AG10803 (cell line): ENCODE data around the gene LMO4.

Experiments used
- DNase-seq: peaks from one replicate; pipeline ENCODE4 v3.0.0; 2010; ENCODE audit warnings: low read depth
- H3K4me3 ChIP-seq: 2 replicates; pipeline ENCODE4 v1.5.1; 2011; ENCODE audit warnings: mild to moderate bottlenecking, low read length, control low read depth
- TF ChIP-seq, protein P1 (sequence below): conservative IDR thresholded peaks from 2 replicates; pipeline ENCODE4 v1.5.1; 2011; ENCODE audit warnings: mild to moderate bottlenecking, low read length, control low read depth, inconsistent platforms

Gene LMO4, protein sequence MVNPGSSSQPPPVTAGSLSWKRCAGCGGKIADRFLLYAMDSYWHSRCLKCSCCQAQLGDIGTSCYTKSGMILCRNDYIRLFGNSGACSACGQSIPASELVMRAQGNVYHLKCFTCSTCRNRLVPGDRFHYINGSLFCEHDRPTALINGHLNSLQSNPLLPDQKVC

DNA sequence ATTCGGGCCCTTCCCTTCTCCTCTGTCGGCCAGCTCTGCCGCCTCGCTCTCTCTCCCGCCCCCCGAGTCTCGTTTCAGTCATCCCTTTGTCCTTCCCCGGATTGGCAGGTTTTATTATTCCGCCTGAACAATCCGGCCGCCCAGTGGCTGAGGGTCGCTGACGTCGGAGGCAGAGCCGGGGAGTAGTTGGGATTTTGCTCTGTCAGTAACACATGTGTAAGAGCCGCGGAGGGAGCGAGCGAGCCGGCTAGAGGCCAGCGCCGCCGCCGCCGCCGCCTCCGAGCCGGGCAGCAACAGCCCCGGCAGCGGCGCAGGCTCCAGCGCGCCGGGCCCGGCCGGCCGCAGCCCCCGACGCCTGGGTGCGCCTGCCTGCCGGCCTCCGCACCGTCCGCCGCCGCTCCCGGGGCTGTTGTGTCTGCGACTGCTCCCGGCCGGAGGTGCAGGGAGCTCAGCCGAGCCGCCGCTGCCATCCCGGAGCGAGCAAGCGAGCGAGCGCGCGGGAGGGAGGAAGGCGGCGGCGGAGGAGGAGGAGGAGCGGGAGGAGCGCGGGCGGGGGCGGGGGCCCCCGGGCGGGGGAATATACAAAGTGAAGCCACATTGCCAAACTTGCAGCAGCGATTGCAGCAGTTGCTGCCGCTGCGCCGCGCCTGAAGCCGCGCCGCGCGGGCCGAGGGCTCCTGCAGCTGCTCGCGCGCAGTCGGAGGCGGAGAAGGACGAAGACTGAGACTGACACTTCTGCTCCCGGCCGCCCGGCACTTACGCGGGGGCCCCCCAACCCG lies at the start of gene LMO4:
Gene LMO4, plus strand, starts transcription at position 609 of the 779 bp plus-strand sequence. CDS start 3,136 bp downstream, outside the sequence.
- TF ChIP-seq, protein P1, sequence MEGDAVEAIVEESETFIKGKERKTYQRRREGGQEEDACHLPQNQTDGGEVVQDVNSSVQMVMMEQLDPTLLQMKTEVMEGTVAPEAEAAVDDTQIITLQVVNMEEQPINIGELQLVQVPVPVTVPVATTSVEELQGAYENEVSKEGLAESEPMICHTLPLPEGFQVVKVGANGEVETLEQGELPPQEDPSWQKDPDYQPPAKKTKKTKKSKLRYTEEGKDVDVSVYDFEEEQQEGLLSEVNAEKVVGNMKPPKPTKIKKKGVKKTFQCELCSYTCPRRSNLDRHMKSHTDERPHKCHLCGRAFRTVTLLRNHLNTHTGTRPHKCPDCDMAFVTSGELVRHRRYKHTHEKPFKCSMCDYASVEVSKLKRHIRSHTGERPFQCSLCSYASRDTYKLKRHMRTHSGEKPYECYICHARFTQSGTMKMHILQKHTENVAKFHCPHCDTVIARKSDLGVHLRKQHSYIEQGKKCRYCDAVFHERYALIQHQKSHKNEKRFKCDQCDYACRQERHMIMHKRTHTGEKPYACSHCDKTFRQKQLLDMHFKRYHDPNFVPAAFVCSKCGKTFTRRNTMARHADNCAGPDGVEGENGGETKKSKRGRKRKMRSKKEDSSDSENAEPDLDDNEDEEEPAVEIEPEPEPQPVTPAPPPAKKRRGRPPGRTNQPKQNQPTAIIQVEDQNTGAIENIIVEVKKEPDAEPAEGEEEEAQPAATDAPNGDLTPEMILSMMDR, result no peak
- peak; percentile 98 for DNase-seq
- H3K4me3 ChIP-seq, result peak within 1 kb of the TSS; percentile 81

DNA sequence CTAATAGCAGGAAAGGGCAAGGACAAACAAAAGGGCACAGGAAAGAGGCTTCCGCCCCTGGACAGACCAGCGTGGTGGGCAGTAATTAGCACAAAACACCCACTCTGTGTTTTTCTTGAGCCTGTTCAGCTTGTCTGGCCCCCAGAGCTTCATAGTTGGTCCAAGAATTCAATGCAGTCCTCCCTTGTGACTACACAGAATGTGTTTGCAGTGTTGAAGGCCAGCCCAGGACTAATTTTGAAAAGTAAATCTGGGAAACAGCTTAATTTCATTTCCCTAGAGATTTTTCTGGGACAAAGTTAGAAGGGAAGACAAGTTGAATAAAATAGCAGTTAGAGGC lies 49.2 kb upstream of the LMO4 start:
- TF ChIP-seq, protein P1, result no peak
- no peak for DNase-seq

DNA sequence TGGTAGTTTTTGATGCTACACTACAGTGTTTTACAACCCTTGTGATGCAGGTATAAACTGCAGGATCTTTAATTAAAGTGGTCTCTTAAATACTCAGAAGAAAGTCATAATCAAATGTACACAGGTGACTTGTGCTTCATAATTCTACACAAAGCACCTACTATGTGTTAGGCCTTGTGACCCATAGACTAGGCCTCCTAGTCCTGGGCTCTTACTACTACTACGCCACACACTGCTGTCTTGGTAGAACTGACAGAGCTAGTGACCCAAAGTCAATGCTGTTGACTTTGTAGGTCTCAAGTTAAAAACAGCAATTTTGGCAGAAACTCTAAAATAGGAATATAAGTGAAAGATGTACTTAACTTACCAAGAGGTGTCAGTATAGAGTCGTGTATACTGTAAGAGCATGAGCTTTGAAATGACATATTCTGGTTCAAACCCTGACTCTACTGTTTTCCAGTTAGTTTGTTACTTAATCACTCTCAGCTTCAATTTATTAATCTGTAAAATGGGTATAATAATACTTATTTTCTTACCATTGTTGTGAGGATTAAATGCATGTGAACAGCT lies 48.6 kb upstream of the LMO4 start:
- no peak for DNase-seq
- TF ChIP-seq, protein P1, result no peak; the same call in 1 of the 2 replicates
- H3K4me3 ChIP-seq, result no peak overlapping the region

More for the DNA sequence above, 49.2 kb upstream of the LMO4 start:
- H3K4me3 ChIP-seq, result no peak overlapping the region

DNA sequence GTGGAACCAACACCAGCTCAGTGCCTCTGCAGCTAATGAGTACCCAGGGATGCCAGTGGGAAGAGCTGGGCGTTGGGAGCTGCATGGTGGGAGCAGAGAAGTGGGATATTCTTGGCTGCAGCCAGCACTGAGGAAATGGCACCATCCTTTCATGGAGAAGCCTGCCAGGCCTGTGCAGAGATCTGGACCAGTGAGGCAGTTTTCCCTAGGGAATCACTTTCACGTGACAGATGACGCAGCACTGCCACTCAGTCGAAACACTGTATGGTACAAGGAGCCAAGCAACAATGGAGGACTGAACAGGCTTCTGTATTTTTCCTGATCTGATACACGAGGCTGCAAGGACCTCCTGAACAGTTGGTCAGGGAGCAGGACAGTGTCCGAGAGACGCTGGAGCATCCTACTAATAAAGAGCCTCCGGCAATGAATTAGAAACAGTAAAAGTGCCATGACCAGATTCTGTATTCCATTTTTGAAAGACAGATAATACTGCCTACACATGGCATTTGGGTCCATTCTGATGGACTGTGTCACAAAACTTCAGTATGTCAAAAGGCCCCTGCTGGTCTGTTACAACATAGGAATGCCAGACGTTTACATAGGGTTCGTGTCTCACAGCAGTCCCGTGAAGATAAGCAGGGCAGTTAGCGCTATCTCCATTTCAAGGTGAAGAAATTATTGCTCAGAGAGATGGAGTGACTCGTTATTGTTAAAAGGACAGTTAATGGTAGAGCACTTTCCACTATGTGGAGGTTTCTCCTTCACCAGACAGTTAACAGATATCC lies 44.0 kb upstream of the LMO4 start:
- no peak for DNase-seq
- H3K4me3 ChIP-seq, result no peak overlapping the region

DNA sequence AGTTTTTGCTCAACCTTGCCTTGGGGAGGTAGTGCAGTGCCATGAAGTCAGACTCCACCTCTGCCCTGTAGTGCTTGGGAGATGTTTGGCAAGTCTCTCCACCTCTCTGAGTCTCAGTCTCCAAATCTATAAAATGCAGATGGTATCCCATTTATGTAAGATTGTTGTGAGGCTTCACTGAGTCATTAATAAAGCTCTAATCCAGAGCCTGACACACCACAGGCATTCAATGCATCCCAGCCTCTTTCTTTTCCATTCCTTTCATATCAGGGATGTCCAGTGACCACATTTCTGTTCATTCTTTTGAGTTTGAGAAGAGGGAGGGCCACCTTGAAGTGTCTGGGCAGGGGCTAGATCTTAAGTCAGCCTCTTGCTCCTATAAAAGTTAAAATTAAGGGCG lies 37.6 kb upstream of the LMO4 start:
- DNase-seq, result peak; percentile 90
- TF ChIP-seq, protein P1, result no peak
- no peak overlapping the region for H3K4me3 ChIP-seq

More for the DNA sequence above, 44.0 kb upstream of the LMO4 start:
- TF ChIP-seq, protein P1, result no peak

DNA sequence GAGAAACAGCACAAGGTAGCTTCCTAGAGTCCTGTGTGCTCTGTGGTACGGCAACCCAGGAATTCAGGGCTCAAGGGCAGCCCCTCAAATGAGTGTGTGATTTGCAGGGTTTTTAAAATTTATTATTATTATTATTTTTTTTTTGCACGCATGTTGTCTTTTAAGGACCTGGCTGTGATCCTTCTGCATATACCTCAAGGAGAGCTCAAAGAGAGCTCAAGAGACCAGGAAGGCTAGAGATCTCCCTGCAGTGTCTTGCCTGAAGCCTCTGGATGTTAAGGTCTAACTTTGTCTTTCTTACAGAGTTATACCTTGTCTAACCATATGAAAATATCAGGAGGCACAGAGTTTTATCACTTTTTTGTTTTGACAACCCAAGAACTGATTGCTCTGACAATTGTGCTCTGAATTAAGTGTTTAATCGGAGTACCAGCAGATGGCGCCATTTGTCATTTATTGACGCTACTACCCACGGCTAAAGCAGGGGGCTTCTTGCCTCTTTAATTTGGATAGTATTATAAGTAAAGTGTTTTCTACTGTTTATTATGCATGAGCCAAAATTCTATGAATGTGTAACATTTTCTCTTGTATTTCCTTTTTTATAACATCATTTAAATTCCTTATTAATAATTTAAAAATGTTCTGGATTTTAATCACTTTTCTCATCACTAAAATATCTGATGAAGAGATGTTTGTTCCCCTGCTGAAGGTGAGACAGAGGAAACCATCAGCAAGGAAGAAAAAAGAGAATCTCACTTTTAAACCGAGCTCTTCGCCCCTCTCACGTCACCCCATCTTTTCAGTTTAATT lies 35.8 kb upstream of the LMO4 start:
- TF ChIP-seq, protein P1, result peak; percentile 80
- peak; percentile 53 for DNase-seq
- H3K4me3 ChIP-seq, result no peak overlapping the region
